ENCODE data around the gene EPB41L2. TPM values are rescaled to one million over a fixed set of nuclear protein-coding genes. Genes with fewer than 3 reads are reported as not detected.

EPB41L2 gene
- total RNA-seq, 6 experiments from 2014 or later = 15.3 to 38.5 (median 24.6) TPM

DNA sequence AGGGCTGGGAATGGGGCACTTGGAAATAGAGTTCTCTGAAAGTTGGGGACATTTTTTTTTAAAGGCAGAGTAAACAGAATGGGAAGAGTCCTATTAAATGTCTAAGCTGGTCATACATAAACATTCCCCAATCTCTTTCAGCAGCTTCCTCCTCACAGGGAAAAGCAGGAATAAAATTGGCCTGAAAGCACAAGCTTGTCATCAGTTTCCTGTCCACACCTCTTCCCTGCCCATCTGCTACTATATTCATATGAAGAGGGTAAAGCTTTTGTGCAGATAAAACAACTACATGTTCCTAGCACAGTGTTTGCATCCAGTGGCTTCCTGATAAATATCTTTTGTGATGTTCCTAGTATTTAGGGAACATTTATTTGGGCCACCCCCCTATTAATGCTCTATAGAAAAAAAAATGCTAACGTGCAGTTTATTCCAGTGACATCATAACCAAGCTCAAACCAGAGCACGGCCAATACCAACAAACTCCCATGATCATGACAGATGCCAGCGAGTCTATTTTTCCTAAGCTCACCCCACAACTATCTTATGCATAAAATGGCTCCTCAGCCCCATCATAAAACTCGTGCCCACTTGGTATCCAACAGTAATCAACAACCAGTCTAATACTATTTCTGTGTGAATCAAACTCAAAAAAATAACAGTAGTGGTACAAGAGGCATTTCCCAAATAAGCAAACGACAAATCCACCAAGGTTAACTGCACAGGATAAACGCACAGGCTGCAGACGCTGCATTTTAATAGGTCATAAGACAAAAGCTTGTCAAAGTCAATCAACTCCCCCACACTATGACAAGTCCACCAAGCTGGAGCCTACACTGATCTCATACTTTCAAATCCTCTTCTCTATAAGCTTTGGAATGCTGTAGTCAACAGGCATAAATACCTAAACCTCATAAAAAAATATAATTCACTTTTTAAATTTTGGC is 95.3 kb downstream of the EPB41L2 start:
- H3K27me3 ChIP-seq = no peaks in the 10 kb centered on the region
- peak in 3 of 4 donors; percentile 32 to 61 (median 41) for ATAC-seq
- H3K4me3 ChIP-seq = no peak overlapping the region
- DNase-seq = no peak
- H3K4me1 ChIP-seq = peaks cover 0 to 5% (median 0%) of the 10 kb centered on the region in 4 donors
- H3K27ac ChIP-seq = peak overlapping the region in 1 of 3 donors; percentile 14
- intact Hi-C loops (cut with DNase I) = no loop called here
- TF ChIP-seq, protein P1, sequence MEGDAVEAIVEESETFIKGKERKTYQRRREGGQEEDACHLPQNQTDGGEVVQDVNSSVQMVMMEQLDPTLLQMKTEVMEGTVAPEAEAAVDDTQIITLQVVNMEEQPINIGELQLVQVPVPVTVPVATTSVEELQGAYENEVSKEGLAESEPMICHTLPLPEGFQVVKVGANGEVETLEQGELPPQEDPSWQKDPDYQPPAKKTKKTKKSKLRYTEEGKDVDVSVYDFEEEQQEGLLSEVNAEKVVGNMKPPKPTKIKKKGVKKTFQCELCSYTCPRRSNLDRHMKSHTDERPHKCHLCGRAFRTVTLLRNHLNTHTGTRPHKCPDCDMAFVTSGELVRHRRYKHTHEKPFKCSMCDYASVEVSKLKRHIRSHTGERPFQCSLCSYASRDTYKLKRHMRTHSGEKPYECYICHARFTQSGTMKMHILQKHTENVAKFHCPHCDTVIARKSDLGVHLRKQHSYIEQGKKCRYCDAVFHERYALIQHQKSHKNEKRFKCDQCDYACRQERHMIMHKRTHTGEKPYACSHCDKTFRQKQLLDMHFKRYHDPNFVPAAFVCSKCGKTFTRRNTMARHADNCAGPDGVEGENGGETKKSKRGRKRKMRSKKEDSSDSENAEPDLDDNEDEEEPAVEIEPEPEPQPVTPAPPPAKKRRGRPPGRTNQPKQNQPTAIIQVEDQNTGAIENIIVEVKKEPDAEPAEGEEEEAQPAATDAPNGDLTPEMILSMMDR (IDR thresholded peaks at IDR 0.05) = no peak
- TF ChIP-seq POLR2A (IDR thresholded peaks at IDR 0.05) = no peak
- 66% methylated on average over 7 of the region's 7 CpGs for WGBS (ENCODE audit: insufficient coverage, low coverage, low lambda C conversion rate, missing lambda C conversion rate)
- no peaks in the 10 kb centered on the region for H3K36me3 ChIP-seq
- no peaks in the 10 kb centered on the region for H3K9me3 ChIP-seq

DNA sequence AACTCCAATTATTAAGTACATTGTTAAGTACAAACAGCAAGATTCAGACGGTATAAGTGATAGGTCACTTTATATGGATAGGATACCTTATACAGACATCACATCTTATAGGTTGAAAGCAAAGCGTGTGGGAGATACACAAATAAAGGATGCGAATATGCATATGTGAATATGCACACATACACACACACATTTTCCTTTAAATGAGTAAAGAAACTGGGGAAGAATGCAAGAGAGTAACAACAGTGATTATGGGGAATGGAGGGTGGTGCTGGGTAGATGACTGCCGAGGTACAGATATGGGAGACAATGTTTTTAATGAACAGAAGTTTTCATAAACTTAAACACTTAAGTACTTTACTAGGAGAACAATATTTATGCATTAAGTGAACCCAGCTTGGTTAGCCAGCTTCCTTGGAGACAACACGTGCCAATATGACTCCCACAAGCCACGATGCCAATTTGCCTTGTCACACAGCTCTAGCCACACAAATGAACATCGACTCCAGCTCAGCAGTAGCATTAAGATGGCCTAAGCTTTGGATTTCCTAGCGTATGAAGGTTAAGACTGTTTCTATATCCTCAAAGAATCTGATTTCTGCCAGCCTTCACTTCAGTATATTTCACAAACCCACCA is 96.6 kb downstream of the EPB41L2 start:
- no peak for ATAC-seq
- Histone ChIP-seq H3K4me1 (peaks cover 0 to 5% (median 0%) of the 10 kb centered on the region in 4 donors), H3K27me3 (no peaks in the 10 kb centered on the region), H3K36me3 (no peaks in the 10 kb centered on the region), H3K27ac (peak overlapping the region in 1 of 3 donors; percentile 7), H3K9me3 (no peaks in the 10 kb centered on the region), H3K4me3 (no peak overlapping the region)
- DNase-seq = no peak
- no peak for TF ChIP-seq POLR2A (IDR thresholded peaks at IDR 0.05)
- TF ChIP-seq, protein P1 (IDR thresholded peaks at IDR 0.05) = no peak
- 95% methylated on average over 6 of the region's 8 CpGs for WGBS (ENCODE audit: insufficient coverage, low coverage, low lambda C conversion rate, missing lambda C conversion rate)
- intact Hi-C loops (cut with DNase I) = no loop called here

DNA sequence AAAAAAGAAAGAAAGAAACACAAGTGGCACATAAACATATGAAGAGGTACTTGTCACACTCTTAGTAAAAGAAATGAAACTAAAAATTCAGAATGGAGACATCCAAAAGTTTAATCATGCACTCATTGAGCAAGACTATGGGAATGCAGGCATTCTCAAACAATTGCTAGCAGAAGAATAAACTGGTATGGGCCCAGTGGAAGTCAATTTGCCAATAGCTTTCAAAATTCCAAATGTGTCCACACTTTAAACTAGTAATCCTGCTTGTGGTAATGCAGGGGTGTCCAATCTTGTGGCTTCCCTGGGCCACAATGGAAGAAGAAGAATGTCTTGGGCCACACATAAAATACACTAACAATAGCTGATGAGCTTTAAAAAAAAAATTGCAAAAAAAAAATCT is 97.4 kb downstream of the EPB41L2 start:
- intact Hi-C loops (cut with DNase I) = no loop called here
- H3K36me3 ChIP-seq = no peaks in the 10 kb centered on the region
- H3K9me3 ChIP-seq = no peaks in the 10 kb centered on the region
- no peaks in the 10 kb centered on the region for H3K27me3 ChIP-seq
- DNase-seq (no peak), ATAC-seq (peak in 2 of 4 donors; percentile 13 to 40)
- H3K4me1 ChIP-seq = peaks cover 0 to 5% (median 0%) of the 10 kb centered on the region in 4 donors
- H3K27ac ChIP-seq = no peak overlapping the region
- H3K4me3 ChIP-seq = no peak overlapping the region
- TF ChIP-seq, protein P1 (IDR thresholded peaks at IDR 0.05) = no peak
- no peak for TF ChIP-seq POLR2A (IDR thresholded peaks at IDR 0.05)

DNA sequence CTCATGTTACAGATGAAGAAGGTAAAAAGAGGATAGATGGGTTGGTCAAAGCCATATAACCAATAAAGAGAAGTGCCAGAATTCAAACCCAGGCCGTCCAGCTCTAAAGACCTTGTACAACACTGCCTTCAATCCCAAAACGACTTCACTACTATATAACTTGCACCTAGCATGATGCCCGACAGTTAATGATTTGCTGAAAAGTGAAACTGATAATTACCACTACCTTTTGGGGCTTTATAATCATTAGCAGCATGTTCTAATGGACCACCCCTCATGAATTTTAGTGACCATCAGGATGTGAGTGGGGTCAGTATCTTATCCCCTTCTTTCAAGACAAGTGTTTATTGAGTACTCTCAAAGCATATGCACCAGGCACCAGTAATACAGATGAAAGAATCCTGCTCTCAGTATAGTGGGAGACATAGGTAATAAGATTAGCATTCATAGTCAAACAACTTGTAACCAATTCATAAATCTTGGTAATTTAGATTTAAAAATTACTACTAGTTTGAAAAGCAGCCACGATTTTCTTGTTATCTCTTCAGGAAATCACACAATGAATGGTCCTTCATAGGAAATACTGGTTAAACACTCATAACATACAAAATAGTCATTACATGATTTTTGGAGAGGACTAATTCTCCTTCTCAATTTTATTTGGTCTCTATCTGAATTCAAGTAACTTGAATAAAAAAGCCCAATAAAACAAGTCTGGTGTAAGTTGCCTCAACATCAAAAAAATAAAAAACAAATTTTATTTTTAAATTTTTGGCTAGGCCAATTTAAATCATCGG is 98.0 kb downstream of the EPB41L2 start:
- H3K27me3 ChIP-seq = no peaks in the 10 kb centered on the region
- TF ChIP-seq, protein P1 (IDR thresholded peaks at IDR 0.05) = no peak
- no peak for TF ChIP-seq POLR2A (IDR thresholded peaks at IDR 0.05)
- DNase-seq (no peak), ATAC-seq (no peak)
- H3K4me3 ChIP-seq = no peak overlapping the region
- no peak overlapping the region for H3K27ac ChIP-seq
- H3K9me3 ChIP-seq = no peaks in the 10 kb centered on the region
- WGBS (ENCODE audit: insufficient coverage, low coverage, low lambda C conversion rate, missing lambda C conversion rate) = 61% methylated on average over 5 of the region's 5 CpGs
- peaks cover 0 to 5% (median 0%) of the 10 kb centered on the region in 4 donors for H3K4me1 ChIP-seq
- H3K36me3 ChIP-seq = no peaks in the 10 kb centered on the region
- intact Hi-C loops (cut with DNase I) = no loop called here
